ENCODE results near the gene CCDC8.
A peak's percentile ranks its signal among the peaks of the same experiment; 100 is the strongest.

CCDC8 gene

GRCh38 chr19:46408664-46409039 lies 4.7 kb downstream of the CCDC8 start:
- H3K36me3 ChIP-seq (ENCODE audit: control insufficient read depth in 1 of 2, insufficient read depth in 2 of 2, low read length in 2 of 2), result peaks cover 0 to 4% of the 10 kb centered on the region in 2 experiments
- H3K14ac ChIP-seq (ENCODE audit: low read length), result no peak overlapping the region
- no peak overlapping the region for H3K23ac ChIP-seq (ENCODE audit: low read length)
- H3K79me1 ChIP-seq (ENCODE audit: low read length), result peaks cover 20% of the 10 kb centered on the region
- H2BK12ac ChIP-seq (ENCODE audit: low read length), result no peak overlapping the region
- H2BK120ac ChIP-seq (ENCODE audit: insufficient read depth, low read length, poor library complexity), result no peak overlapping the region
- H2BK5ac ChIP-seq (ENCODE audit: low read depth, low read length, poor library complexity), result no peak overlapping the region
- H2AFZ ChIP-seq (ENCODE audit: insufficient read depth, low read length, poor library complexity), result no peak overlapping the region
- H2AK5ac ChIP-seq (ENCODE audit: low read length), result no peak overlapping the region
- no CpG with 5 or more reads among the region's 11 CpGs for WGBS (ENCODE audit: extremely low coverage, insufficient coverage, insufficient read length)
- no peak overlapping the region for H3K4me3 ChIP-seq (ENCODE audit: low read depth, low read length)
- H3K27ac ChIP-seq (ENCODE audit: low read depth, low read length), result no peak overlapping the region
- H3K9me3 ChIP-seq (ENCODE audit: insufficient read depth, low read depth, low read length), result no peaks in the 10 kb centered on the region
- no peak overlapping the region for H3K18ac ChIP-seq (ENCODE audit: low read length)
- no peak overlapping the region for H4K12ac ChIP-seq (ENCODE audit: low read depth, low read length)
- DNase-seq, result no peak
- H4K8ac ChIP-seq (ENCODE audit: low read depth, low read length), result peak overlapping the region; percentile 12
- H3K79me2 ChIP-seq (ENCODE audit: control insufficient read depth, insufficient read depth, low read length, poor library complexity), result peaks cover 17% of the 10 kb centered on the region
- peak overlapping the region; percentile 16 for H3K4me2 ChIP-seq (ENCODE audit: low read length)
- no peak overlapping the region for H4K91ac ChIP-seq (ENCODE audit: low read depth, low read length)
- H3K4me1 ChIP-seq (ENCODE audit: control insufficient read depth in 1 of 2, insufficient read depth in 2 of 2, low read length in 2 of 2), result peaks cover 30 to 38% of the 10 kb centered on the region in 2 experiments
- H3K9ac ChIP-seq (ENCODE audit: low read length), result no peak overlapping the region
- H3K27me3 ChIP-seq (ENCODE audit: insufficient read depth, low read length), result no peaks in the 10 kb centered on the region
- no peak overlapping the region for H3K4ac ChIP-seq (ENCODE audit: low read depth, low read length)

- WGBS (ENCODE audit: extremely low coverage, insufficient coverage, insufficient read length), result no CpG with 5 or more reads among the region's 23 CpGs
Observed at GRCh38 chr19:46407856-46408663, 5.3 kb downstream of the CCDC8 start.

GRCh38 chr19:46406976-46407375 lies 6.4 kb downstream of the CCDC8 start:
- Histone ChIP-seq H4K8ac (ENCODE audit: low read depth, low read length) (no peak overlapping the region), H3K36me3 (ENCODE audit: control insufficient read depth in 1 of 2, insufficient read depth in 2 of 2, low read length in 2 of 2) (peaks cover 0 to 4% of the 10 kb centered on the region in 2 experiments), H4K91ac (ENCODE audit: low read depth, low read length) (no peak overlapping the region), H3K79me1 (ENCODE audit: low read length) (peaks cover 8% of the 10 kb centered on the region), H2BK120ac (ENCODE audit: insufficient read depth, low read length, poor library complexity) (no peak overlapping the region), H3K9ac (ENCODE audit: low read length) (no peak overlapping the region), H2AFZ (ENCODE audit: insufficient read depth, low read length, poor library complexity) (no peak overlapping the region), H2BK5ac (ENCODE audit: low read depth, low read length, poor library complexity) (no peak overlapping the region), H2BK12ac (ENCODE audit: low read length) (no peak overlapping the region), H3K18ac (ENCODE audit: low read length) (no peak overlapping the region), H3K4me1 (ENCODE audit: control insufficient read depth in 1 of 2, insufficient read depth in 2 of 2, low read length in 2 of 2) (peaks cover 28 to 33% of the 10 kb centered on the region in 2 experiments), H3K4me3 (ENCODE audit: low read depth, low read length) (no peak overlapping the region), H3K4me2 (ENCODE audit: low read length) (no peak overlapping the region), H4K12ac (ENCODE audit: low read depth, low read length) (no peak overlapping the region), H3K23ac (ENCODE audit: low read length) (no peak overlapping the region), H3K79me2 (ENCODE audit: control insufficient read depth, insufficient read depth, low read length, poor library complexity) (peaks cover 4% of the 10 kb centered on the region), H3K27ac (ENCODE audit: low read depth, low read length) (no peak overlapping the region), H3K14ac (ENCODE audit: low read length) (no peak overlapping the region), H3K4ac (ENCODE audit: low read depth, low read length) (no peak overlapping the region), H3K9me3 (ENCODE audit: insufficient read depth, low read depth, low read length) (no peaks in the 10 kb centered on the region), H2AK5ac (ENCODE audit: low read length) (no peak overlapping the region), H3K27me3 (ENCODE audit: insufficient read depth, low read length) (no peaks in the 10 kb centered on the region)
- WGBS (ENCODE audit: extremely low coverage, insufficient coverage, insufficient read length), result no CpG with 5 or more reads among the region's 6 CpGs
- no peak for DNase-seq

More at GRCh38 chr19:46407856-46408663, 5.3 kb downstream of the CCDC8 start:
- Histone ChIP-seq H3K9me3 (ENCODE audit: insufficient read depth, low read depth, low read length) (no peaks in the 10 kb centered on the region), H3K4me1 (ENCODE audit: control insufficient read depth in 1 of 2, insufficient read depth in 2 of 2, low read length in 2 of 2) (peaks cover 30 to 38% of the 10 kb centered on the region in 2 experiments), H3K27me3 (ENCODE audit: insufficient read depth, low read length) (no peaks in the 10 kb centered on the region), H4K91ac (ENCODE audit: low read depth, low read length) (no peak overlapping the region), H3K4me3 (ENCODE audit: low read depth, low read length) (no peak overlapping the region), H3K9ac (ENCODE audit: low read length) (no peak overlapping the region), H2BK120ac (ENCODE audit: insufficient read depth, low read length, poor library complexity) (no peak overlapping the region), H3K4me2 (ENCODE audit: low read length) (peak overlapping the region; percentile 16), H3K79me2 (ENCODE audit: control insufficient read depth, insufficient read depth, low read length, poor library complexity) (peaks cover 15% of the 10 kb centered on the region), H3K18ac (ENCODE audit: low read length) (peak overlapping the region; percentile 37), H3K79me1 (ENCODE audit: low read length) (peaks cover 18% of the 10 kb centered on the region), H3K4ac (ENCODE audit: low read depth, low read length) (no peak overlapping the region), H3K14ac (ENCODE audit: low read length) (no peak overlapping the region), H2BK5ac (ENCODE audit: low read depth, low read length, poor library complexity) (no peak overlapping the region), H2AFZ (ENCODE audit: insufficient read depth, low read length, poor library complexity) (no peak overlapping the region), H4K8ac (ENCODE audit: low read depth, low read length) (peak overlapping the region; percentile 12), H3K36me3 (ENCODE audit: control insufficient read depth in 1 of 2, insufficient read depth in 2 of 2, low read length in 2 of 2) (peaks cover 0 to 4% of the 10 kb centered on the region in 2 experiments), H4K12ac (ENCODE audit: low read depth, low read length) (no peak overlapping the region), H3K27ac (ENCODE audit: low read depth, low read length) (no peak overlapping the region), H3K23ac (ENCODE audit: low read length) (no peak overlapping the region), H2AK5ac (ENCODE audit: low read length) (no peak overlapping the region), H2BK12ac (ENCODE audit: low read length) (no peak overlapping the region)
- no peak for DNase-seq

- peaks cover 18 to 22% of the 10 kb centered on the region in 2 experiments for H3K4me1 ChIP-seq (ENCODE audit: control insufficient read depth in 1 of 2, insufficient read depth in 2 of 2, low read length in 2 of 2)
- H3K9ac ChIP-seq (ENCODE audit: low read length), result no peak overlapping the region
- peak overlapping the region; percentile 8 for H3K4ac ChIP-seq (ENCODE audit: low read depth, low read length)
- H3K4me2 ChIP-seq (ENCODE audit: low read length), result peak overlapping the region; percentile 88
- peak overlapping the region; percentile 41 for H2AFZ ChIP-seq (ENCODE audit: insufficient read depth, low read length, poor library complexity)
- no peaks in the 10 kb centered on the region for H3K79me2 ChIP-seq (ENCODE audit: control insufficient read depth, insufficient read depth, low read length, poor library complexity)
- H4K12ac ChIP-seq (ENCODE audit: low read depth, low read length), result peak overlapping the region; percentile 61
- no peak overlapping the region for H2AK5ac ChIP-seq (ENCODE audit: low read length)
- H2BK5ac ChIP-seq (ENCODE audit: low read depth, low read length, poor library complexity), result no peak overlapping the region
- H4K91ac ChIP-seq (ENCODE audit: low read depth, low read length), result peak overlapping the region; percentile 67
- no peak overlapping the region for H2BK12ac ChIP-seq (ENCODE audit: low read length)
- peak overlapping the region; percentile 38 for H3K4me3 ChIP-seq (ENCODE audit: low read depth, low read length)
- peaks cover 8% of the 10 kb centered on the region for H3K79me1 ChIP-seq (ENCODE audit: low read length)
- peak overlapping the region; percentile 81 for H4K8ac ChIP-seq (ENCODE audit: low read depth, low read length)
- no peaks in the 10 kb centered on the region for H3K36me3 ChIP-seq (ENCODE audit: control insufficient read depth in 1 of 2, insufficient read depth in 2 of 2, low read length in 2 of 2)
- peak overlapping the region; percentile 62 for H3K14ac ChIP-seq (ENCODE audit: low read length)
- WGBS (ENCODE audit: extremely low coverage, insufficient coverage, insufficient read length), result no CpG with 5 or more reads among the region's 41 CpGs
- no peak overlapping the region for H3K27ac ChIP-seq (ENCODE audit: low read depth, low read length)
- peak in 1 of 2 donors; percentile 6 for DNase-seq
- no peak overlapping the region for H3K23ac ChIP-seq (ENCODE audit: low read length)
- H2BK120ac ChIP-seq (ENCODE audit: insufficient read depth, low read length, poor library complexity), result peak overlapping the region; percentile 1
- no peaks in the 10 kb centered on the region for H3K27me3 ChIP-seq (ENCODE audit: insufficient read depth, low read length)
- H3K9me3 ChIP-seq (ENCODE audit: insufficient read depth, low read depth, low read length), result no peaks in the 10 kb centered on the region
- H3K18ac ChIP-seq (ENCODE audit: low read length), result no peak overlapping the region
Observed at GRCh38 chr19:46404753-46405468, 8.5 kb downstream of the CCDC8 start.

Measured in trophoblast cell (in vitro differentiated cells and primary cell).